ENCODE data around the gene SPR.
"Not testable (repeated sequence)": the region's sequence is repeated elsewhere in the genome, so short reads cannot be mapped to it uniquely, and the experiment has no call there.

SPR gene

DNA sequence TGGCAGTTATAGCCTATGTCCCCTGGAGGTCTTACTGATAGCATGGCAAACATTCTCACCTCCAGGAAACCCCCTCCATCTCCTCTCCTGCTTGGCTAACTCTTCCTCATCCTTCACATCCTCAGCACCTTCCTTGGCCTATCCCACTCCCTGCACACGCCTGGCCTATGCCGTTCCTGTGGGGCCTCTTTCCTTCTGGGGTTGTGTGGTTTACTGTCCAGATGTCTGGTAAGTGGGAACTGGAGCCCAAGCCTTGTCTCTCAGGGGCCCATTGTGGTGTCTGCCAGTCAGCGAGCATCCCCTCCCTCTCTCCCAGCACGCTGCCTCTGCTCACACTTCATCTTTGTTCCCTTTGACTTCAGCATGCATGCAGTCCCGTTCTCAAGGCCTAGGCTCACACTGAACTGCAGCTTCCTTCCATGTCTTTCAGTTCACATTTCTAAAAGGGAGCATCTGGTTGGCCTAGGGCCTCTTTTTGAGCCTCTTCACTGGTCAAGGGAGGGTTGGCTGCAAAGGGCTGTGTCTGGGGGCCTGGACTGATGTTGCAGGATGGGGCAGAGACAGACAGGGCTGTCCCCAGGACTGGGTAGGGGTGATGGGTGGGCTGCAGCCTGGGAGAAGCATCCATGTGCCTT lies 13.1 kb downstream of the SPR start:
- no peaks in the 10 kb centered on the region for H3K9me3 ChIP-seq (ENCODE audit: control insufficient read depth, low read length)
- no peaks in the 10 kb centered on the region for H3K79me2 ChIP-seq
- H3K4me3 ChIP-seq (ENCODE audit: low read depth, low read length) = no peak overlapping the region
- no peaks in the 10 kb centered on the region for H3K36me3 ChIP-seq (ENCODE audit: control insufficient read depth, insufficient read depth, low read length)
- no peak overlapping the region for H3K9ac ChIP-seq
- no peaks in the 10 kb centered on the region for H3K27me3 ChIP-seq (ENCODE audit: control insufficient read depth, insufficient read depth, low read length)
- H3K4me1 ChIP-seq = no peaks in the 10 kb centered on the region
- H2AFZ ChIP-seq = no peak overlapping the region
- no peak overlapping the region for H3K4me2 ChIP-seq (ENCODE audit: low read length)
- TF ChIP-seq CTCF (IDR thresholded peaks at IDR 0.05) = no peak
- no peak overlapping the region for H3K27ac ChIP-seq

DNA sequence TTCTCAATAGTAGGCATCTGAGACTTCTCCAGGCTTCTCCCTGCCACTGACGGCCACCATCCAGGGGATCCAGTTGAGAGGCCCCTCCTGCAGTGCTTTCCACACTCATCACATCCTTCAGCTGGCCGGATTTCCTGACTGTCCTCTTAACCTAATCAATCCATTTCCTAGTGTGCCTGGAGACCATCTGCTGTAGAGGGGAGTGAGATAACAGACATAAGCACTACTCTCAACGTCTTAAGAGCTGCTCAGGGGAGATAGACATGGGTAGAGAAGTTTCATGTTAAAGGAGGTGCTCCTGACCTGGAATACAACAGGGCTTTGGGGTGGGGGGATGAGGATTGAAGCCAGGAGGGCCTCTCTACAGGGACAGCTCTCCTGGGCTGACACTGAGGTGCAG lies 14.2 kb downstream of the SPR start:
- no peaks in the 10 kb centered on the region for H3K9me3 ChIP-seq (ENCODE audit: control insufficient read depth, low read length)
- no peak overlapping the region for H3K4me2 ChIP-seq (ENCODE audit: low read length)
- no peaks in the 10 kb centered on the region for H3K4me1 ChIP-seq
- no peak overlapping the region for H3K27ac ChIP-seq
- no peaks in the 10 kb centered on the region for H3K27me3 ChIP-seq (ENCODE audit: control insufficient read depth, insufficient read depth, low read length)
- H3K9ac ChIP-seq = no peak overlapping the region
- no peak overlapping the region for H3K4me3 ChIP-seq (ENCODE audit: low read depth, low read length)
- TF ChIP-seq CTCF (IDR thresholded peaks at IDR 0.05) = no peak
- no peaks in the 10 kb centered on the region for H3K79me2 ChIP-seq
- no peak overlapping the region for H2AFZ ChIP-seq
- H3K36me3 ChIP-seq (ENCODE audit: control insufficient read depth, insufficient read depth, low read length) = no peaks in the 10 kb centered on the region

DNA sequence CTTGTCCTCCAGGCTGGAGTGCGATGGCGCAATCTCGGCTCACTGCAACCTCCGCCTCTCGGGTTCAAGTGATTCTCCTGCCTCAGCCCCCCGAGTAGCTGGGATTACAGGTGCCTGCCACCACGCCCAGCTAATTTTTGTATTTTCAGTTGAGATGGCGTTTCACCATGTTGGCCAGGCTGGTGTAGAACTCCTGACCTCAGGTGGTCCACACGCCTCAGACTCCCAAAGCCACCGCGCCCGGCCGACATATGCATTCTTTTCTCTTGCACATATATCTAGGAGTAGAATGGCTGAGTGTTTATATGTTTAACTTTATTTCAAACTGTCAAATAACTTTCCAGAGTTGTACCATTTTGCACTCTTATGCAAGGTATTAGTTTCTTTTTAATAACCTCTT lies 20.2 kb downstream of the SPR start:
- H3K4me3 ChIP-seq (ENCODE audit: low read depth, low read length); H3K79me2 ChIP-seq; H3K4me2 ChIP-seq (ENCODE audit: low read length); H3K36me3 ChIP-seq (ENCODE audit: control insufficient read depth, insufficient read depth, low read length); H2AFZ ChIP-seq; H3K4me1 ChIP-seq; H3K9ac ChIP-seq; H3K27me3 ChIP-seq (ENCODE audit: control insufficient read depth, insufficient read depth, low read length); H3K9me3 ChIP-seq (ENCODE audit: control insufficient read depth, low read length); H3K27ac ChIP-seq: not testable (repeated sequence)

DNA sequence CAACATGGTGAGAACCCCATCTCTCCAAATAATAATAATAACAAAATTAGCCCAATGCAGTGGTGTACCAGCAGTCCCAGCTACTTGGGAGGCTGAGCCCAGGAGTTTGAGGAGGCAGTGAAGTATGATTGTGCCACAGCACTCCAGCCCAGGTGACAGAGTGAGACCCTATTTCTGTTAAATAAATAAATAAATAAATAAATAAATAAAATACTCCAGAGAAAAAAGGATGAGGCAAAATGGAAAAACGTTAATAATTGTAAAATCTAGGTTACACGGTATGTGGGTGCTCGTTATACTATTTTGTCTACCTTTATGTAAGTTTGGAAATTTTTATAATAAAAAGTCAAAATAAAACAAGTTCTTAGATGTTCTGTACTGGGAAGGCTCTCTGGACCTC lies 21.5 kb downstream of the SPR start:
- Histone ChIP-seq H3K4me1 (no peaks in the 10 kb centered on the region), H3K9me3 (ENCODE audit: control insufficient read depth, low read length) (no peaks in the 10 kb centered on the region), H3K27ac (no peak overlapping the region), H3K4me3 (ENCODE audit: low read depth, low read length) (no peak overlapping the region), H3K27me3 (ENCODE audit: control insufficient read depth, insufficient read depth, low read length) (no peaks in the 10 kb centered on the region), H2AFZ (no peak overlapping the region), H3K36me3 (ENCODE audit: control insufficient read depth, insufficient read depth, low read length) (no peaks in the 10 kb centered on the region), H3K79me2 (no peaks in the 10 kb centered on the region), H3K4me2 (ENCODE audit: low read length) (no peak overlapping the region), H3K9ac (no peak overlapping the region)
- TF ChIP-seq CTCF (IDR thresholded peaks at IDR 0.05) = no peak

DNA sequence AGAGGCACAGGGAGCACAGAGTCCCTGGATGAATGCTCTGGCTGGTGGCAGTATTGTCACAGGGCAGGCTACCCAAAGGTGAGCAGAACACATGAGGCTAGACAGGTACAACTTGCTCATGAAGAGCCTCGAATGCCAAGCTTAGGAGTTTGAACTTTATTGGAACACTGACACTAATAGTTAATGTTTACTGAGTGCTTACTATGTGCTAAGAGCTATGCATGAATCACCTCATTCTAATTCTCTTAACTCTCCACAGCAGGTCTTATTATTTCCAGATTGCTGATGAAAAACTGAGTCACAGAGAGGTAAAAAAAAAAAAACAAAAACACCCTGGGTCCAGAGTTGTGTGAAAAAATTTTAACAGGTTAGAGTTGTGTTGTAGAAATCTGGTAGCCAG lies 24.0 kb downstream of the SPR start:
- no peak overlapping the region for H3K4me2 ChIP-seq (ENCODE audit: low read length)
- H3K9me3 ChIP-seq (ENCODE audit: control insufficient read depth, low read length) = no peaks in the 10 kb centered on the region
- H3K36me3 ChIP-seq (ENCODE audit: control insufficient read depth, insufficient read depth, low read length) = no peaks in the 10 kb centered on the region
- no peaks in the 10 kb centered on the region for H3K4me1 ChIP-seq
- H3K27ac ChIP-seq = no peak overlapping the region
- H3K27me3 ChIP-seq (ENCODE audit: control insufficient read depth, insufficient read depth, low read length) = no peaks in the 10 kb centered on the region
- H3K4me3 ChIP-seq (ENCODE audit: low read depth, low read length) = no peak overlapping the region
- no peak for TF ChIP-seq CTCF (IDR thresholded peaks at IDR 0.05)
- H3K79me2 ChIP-seq = no peaks in the 10 kb centered on the region
- H3K9ac ChIP-seq = no peak overlapping the region
- no peak overlapping the region for H2AFZ ChIP-seq
